Measurements from ENCODE around the gene TASP1.

TASP1 gene

GRCh38 chr20:13400453-13400852 is 238.3 kb downstream of the TASP1 start:
- no peak overlapping the region for H3K4me2 ChIP-seq (ENCODE audit: low read depth, low read length, poor library complexity, severe bottlenecking)
- H3K9ac ChIP-seq (ENCODE audit: low read length) = no peak overlapping the region
- no peaks in the 10 kb centered on the region for H3K79me2 ChIP-seq (ENCODE audit: insufficient read depth, low read length)
- no peaks in the 10 kb centered on the region for H3K36me3 ChIP-seq (ENCODE audit: low read length)
- H2AFZ ChIP-seq (ENCODE audit: low read depth, low read length, severe bottlenecking) = no peak overlapping the region
- no peaks in the 10 kb centered on the region for H3K9me3 ChIP-seq (ENCODE audit: insufficient read depth, low read length)
- H3K27ac ChIP-seq (ENCODE audit: low read depth, low read length) = no peak overlapping the region
- no peaks in the 10 kb centered on the region for H3K9me2 ChIP-seq (replicated peaks; ENCODE audit: insufficient read depth, low read length)
- no peak overlapping the region for H3K4me3 ChIP-seq (ENCODE audit: insufficient read depth, low read length, poor library complexity, severe bottlenecking)
- H3K27me3 ChIP-seq (ENCODE audit: low read length) = no peaks in the 10 kb centered on the region
- no peak for TF ChIP-seq EZH2phosphoT487 (conservative IDR thresholded peaks at IDR 0.05; ENCODE audit: low read length)
- TF ChIP-seq, protein P1, sequence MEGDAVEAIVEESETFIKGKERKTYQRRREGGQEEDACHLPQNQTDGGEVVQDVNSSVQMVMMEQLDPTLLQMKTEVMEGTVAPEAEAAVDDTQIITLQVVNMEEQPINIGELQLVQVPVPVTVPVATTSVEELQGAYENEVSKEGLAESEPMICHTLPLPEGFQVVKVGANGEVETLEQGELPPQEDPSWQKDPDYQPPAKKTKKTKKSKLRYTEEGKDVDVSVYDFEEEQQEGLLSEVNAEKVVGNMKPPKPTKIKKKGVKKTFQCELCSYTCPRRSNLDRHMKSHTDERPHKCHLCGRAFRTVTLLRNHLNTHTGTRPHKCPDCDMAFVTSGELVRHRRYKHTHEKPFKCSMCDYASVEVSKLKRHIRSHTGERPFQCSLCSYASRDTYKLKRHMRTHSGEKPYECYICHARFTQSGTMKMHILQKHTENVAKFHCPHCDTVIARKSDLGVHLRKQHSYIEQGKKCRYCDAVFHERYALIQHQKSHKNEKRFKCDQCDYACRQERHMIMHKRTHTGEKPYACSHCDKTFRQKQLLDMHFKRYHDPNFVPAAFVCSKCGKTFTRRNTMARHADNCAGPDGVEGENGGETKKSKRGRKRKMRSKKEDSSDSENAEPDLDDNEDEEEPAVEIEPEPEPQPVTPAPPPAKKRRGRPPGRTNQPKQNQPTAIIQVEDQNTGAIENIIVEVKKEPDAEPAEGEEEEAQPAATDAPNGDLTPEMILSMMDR (IDR thresholded peaks at IDR 0.05; ENCODE audit: insufficient read depth, low read length, poor library complexity, severe bottlenecking) = no peak
- H3F3A ChIP-seq (ENCODE audit: insufficient read depth) = no peaks in the 10 kb centered on the region
- H4K20me1 ChIP-seq (ENCODE audit: low read depth, low read length) = no peaks in the 10 kb centered on the region

DNA sequence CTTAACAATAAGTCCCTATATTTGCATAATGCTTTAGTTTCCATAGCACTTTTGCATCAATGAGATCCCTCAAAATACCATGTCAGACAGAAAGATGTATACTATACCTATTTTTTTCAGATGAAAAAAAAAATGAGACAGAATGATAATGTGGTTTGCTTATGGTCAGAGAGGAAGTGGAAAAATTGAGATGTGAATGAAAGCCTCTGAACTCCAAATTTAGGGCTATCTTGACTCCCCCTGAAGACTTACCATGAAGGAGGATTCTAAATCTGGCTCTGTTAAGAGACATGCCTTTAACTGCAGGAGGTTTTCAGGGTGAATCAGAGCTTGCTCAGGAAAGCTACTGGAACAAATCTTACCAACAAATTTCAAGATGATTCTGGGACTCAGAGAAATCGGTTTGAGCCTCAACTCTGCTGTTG is 241.4 kb downstream of the TASP1 start:
- Histone ChIP-seq H4K20me1 (ENCODE audit: low read depth, low read length) (no peaks in the 10 kb centered on the region), H3K27ac (ENCODE audit: low read depth, low read length) (no peak overlapping the region), H3K79me2 (ENCODE audit: insufficient read depth, low read length) (no peaks in the 10 kb centered on the region), H3K9me3 (ENCODE audit: insufficient read depth, low read length) (no peaks in the 10 kb centered on the region), H3K36me3 (ENCODE audit: low read length) (no peaks in the 10 kb centered on the region), H2AFZ (ENCODE audit: low read depth, low read length, severe bottlenecking) (no peak overlapping the region), H3K4me2 (ENCODE audit: low read depth, low read length, poor library complexity, severe bottlenecking) (no peak overlapping the region), H3K27me3 (ENCODE audit: low read length) (no peaks in the 10 kb centered on the region), H3F3A (ENCODE audit: insufficient read depth) (no peaks in the 10 kb centered on the region), H3K9me2 (replicated peaks; ENCODE audit: insufficient read depth, low read length) (no peaks in the 10 kb centered on the region), H3K4me3 (ENCODE audit: insufficient read depth, low read length, poor library complexity, severe bottlenecking) (no peak overlapping the region), H3K9ac (ENCODE audit: low read length) (no peak overlapping the region)
- TF ChIP-seq EZH2phosphoT487 (conservative IDR thresholded peaks at IDR 0.05; ENCODE audit: low read length) = no peak
- TF ChIP-seq, protein P1 (IDR thresholded peaks at IDR 0.05; ENCODE audit: insufficient read depth, low read length, poor library complexity, severe bottlenecking) = no peak

DNA sequence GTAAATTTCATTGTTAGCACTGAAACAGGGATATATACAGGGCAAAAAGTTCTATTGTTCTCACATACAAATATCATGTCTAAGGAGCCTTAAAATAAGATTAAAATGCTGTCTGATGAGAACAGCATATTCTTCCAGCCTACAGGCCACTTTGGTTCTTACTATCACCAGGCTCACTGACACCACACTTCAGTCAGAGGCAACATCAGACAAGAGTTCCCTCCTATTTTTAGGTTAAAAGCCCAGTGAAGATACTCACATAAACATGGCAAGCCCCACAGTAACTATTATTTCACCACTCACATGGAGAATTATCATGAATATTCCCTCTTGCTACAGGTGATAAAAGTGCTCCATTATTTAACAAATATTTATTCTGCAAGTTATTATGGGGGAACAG is 241.9 kb downstream of the TASP1 start:
- no peaks in the 10 kb centered on the region for H3K27me3 ChIP-seq (ENCODE audit: low read length)
- no peak overlapping the region for H3K4me2 ChIP-seq (ENCODE audit: low read depth, low read length, poor library complexity, severe bottlenecking)
- H3K9me3 ChIP-seq (ENCODE audit: insufficient read depth, low read length) = no peaks in the 10 kb centered on the region
- H3K9ac ChIP-seq (ENCODE audit: low read length) = no peak overlapping the region
- no peaks in the 10 kb centered on the region for H3K9me2 ChIP-seq (replicated peaks; ENCODE audit: insufficient read depth, low read length)
- H4K20me1 ChIP-seq (ENCODE audit: low read depth, low read length) = no peaks in the 10 kb centered on the region
- no peaks in the 10 kb centered on the region for H3K36me3 ChIP-seq (ENCODE audit: low read length)
- H3K4me3 ChIP-seq (ENCODE audit: insufficient read depth, low read length, poor library complexity, severe bottlenecking) = no peak overlapping the region
- H3K27ac ChIP-seq (ENCODE audit: low read depth, low read length) = no peak overlapping the region
- no peaks in the 10 kb centered on the region for H3F3A ChIP-seq (ENCODE audit: insufficient read depth)
- no peak overlapping the region for H2AFZ ChIP-seq (ENCODE audit: low read depth, low read length, severe bottlenecking)
- TF ChIP-seq, protein P1 (IDR thresholded peaks at IDR 0.05; ENCODE audit: insufficient read depth, low read length, poor library complexity, severe bottlenecking) = no peak
- TF ChIP-seq EZH2phosphoT487 (conservative IDR thresholded peaks at IDR 0.05; ENCODE audit: low read length) = no peak
- no peaks in the 10 kb centered on the region for H3K79me2 ChIP-seq (ENCODE audit: insufficient read depth, low read length)
